Measurements from ENCODE around the gene TRIML2. TPM values are rescaled to one million over a fixed set of nuclear protein-coding genes. Genes with fewer than 3 reads are reported as not detected.

The TRIML2 gene, protein sequence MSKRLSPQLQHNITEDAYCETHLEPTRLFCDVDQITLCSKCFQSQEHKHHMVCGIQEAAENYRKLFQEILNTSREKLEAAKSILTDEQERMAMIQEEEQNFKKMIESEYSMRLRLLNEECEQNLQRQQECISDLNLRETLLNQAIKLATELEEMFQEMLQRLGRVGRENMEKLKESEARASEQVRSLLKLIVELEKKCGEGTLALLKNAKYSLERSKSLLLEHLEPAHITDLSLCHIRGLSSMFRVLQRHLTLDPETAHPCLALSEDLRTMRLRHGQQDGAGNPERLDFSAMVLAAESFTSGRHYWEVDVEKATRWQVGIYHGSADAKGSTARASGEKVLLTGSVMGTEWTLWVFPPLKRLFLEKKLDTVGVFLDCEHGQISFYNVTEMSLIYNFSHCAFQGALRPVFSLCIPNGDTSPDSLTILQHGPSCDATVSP
- not detected for total RNA-seq

DNA sequence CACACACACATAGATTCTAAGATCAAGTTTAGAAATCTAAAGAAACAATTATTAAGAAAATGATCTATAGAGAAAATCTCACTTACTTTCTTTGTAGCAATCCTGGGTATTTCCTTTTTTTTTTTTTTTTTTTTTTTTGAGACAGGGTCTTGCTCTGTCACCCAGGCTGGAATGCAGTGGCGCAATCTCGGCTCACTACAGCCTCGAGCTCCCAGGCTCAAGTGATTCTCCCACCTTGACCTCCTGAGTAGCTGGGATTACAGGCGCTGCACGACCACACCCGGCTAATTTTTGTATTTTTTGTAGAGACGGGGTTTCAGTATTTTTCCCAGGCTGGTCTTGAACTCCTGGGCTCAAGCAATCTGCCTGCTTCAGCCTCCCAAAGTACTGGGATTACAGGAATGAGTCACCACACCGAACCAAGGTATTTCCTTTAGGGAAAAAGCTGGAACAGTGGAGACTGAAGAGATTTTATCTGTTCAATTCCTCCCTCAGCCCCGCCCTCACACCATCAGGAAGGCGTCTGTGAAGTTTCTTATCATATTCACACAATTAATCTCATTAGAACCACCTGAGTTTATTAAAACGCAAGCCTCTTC is at the start of gene TRIML2:
TRIML2 (minus strand) TSS at position 447 of the 599 bp plus-strand sequence. CDS start 4,235 bp downstream, outside the sequence.
- TF ChIP-seq, protein P1, sequence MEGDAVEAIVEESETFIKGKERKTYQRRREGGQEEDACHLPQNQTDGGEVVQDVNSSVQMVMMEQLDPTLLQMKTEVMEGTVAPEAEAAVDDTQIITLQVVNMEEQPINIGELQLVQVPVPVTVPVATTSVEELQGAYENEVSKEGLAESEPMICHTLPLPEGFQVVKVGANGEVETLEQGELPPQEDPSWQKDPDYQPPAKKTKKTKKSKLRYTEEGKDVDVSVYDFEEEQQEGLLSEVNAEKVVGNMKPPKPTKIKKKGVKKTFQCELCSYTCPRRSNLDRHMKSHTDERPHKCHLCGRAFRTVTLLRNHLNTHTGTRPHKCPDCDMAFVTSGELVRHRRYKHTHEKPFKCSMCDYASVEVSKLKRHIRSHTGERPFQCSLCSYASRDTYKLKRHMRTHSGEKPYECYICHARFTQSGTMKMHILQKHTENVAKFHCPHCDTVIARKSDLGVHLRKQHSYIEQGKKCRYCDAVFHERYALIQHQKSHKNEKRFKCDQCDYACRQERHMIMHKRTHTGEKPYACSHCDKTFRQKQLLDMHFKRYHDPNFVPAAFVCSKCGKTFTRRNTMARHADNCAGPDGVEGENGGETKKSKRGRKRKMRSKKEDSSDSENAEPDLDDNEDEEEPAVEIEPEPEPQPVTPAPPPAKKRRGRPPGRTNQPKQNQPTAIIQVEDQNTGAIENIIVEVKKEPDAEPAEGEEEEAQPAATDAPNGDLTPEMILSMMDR (IDR thresholded peaks at IDR 0.05; ENCODE audit: low read depth), result no peak

DNA sequence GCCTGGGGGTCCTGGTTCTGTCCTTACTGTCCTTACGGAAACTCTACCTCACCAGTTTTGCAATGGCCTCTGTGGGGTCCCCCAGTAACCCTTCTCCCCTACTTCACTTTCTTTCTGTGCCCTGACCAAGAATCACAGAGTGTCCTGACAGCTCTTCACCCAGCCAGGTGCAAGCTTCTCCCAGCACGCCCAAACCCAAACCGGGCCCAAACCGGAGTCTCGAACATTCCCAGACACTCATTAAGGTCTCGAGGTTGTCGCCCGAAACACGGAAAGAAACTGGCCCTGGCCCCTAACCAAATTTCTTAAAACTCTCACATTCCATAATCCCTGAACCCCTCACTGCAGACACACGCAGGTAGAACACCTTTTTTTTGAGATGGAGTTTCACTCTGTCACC is 48.9 kb upstream of the TRIML2 start:
- TF ChIP-seq, protein P1 (IDR thresholded peaks at IDR 0.05; ENCODE audit: low read depth), result no peak

DNA sequence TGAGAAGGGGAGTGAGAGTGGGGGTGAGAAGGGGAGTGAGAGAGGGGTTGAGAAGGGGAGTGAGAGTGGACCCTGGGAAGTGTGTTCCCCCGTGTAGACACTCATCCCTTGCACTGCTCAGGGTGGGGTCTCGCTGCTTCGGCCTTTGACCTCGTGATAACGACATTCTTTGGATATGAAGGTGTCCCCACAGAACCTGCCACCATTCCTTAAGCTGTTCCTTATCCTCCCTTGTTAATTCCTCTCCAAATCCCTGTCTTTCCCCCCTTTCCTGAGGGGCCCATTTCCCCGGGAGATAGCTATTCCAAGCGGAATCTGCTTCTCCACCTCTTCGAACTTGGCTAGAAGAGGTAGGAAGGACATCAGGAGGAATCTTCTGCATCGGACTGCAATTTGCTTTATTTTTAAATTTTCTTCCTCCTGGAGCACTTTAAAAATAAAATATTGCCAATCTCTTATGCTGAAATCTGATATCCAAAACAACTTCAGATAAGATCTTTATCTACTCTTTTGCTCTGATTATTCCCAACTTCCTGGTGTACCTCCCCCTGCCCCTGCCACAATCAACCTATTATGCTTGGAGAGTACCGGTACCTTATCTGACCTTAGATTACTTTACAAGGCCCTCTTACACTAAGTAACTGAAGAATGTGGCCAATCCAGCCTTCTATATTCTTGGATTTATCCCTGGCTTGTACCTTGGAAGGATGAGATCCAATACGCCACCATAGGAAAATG is 45.4 kb upstream of the TRIML2 start:
- TF ChIP-seq, protein P1 (IDR thresholded peaks at IDR 0.05; ENCODE audit: low read depth), result no peak

DNA sequence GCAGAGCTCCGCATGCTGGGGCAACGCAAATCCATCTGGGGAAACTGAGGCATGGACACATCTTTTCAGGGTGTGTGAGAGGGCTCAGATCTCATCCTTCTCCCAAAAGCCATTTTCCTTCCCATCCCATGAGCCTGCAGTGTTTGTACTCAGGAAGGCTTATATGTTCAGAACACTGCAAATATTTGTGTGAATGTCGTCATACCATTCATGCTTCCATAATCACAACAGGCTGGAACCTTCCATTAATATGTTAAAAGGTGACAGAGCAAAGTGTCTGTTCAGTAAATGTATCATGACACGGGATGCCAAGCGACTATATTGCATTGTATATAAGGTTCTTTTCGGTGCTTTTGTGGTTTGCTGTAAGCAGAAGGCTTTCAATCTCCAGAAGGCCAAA is 38.4 kb upstream of the TRIML2 start:
- TF ChIP-seq, protein P1 (IDR thresholded peaks at IDR 0.05; ENCODE audit: low read depth), result no peak

DNA sequence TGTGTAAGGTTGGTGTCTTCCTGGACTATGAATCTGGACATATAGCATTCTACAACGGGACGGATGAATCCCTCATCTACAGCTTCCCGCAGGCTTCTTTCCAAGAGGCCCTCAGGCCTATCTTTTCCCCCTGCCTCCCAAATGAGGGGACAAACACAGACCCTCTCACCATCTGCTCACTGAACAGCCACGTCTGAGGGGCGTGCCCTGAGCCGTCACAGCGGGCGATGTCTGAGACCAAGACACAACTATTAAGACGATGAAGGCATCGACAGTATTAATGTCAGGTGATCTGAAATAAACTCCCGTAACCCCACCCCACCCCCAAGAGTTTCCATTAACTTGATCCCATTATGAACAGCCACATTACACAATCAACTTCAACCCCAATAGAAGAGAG is 37.8 kb upstream of the TRIML2 start:
- TF ChIP-seq, protein P1 (IDR thresholded peaks at IDR 0.05; ENCODE audit: low read depth), result no peak

DNA sequence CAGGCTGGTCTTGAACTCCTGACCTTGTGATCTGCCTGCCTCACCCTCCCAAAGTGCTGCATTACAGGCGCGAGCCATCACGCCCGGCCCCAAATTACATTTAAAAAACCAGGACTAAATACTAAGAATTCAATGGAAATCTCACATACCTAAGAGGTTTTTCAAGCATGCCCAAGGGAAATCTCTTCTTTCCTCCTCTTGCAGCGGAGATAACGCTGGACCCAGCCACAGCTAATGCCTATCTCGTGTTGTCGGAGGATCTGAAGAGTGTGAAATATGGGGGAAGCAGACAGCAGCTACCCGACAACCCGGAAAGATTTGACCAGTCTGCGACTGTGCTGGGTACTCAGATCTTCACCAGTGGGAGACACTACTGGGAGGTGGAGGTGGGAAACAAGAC is 37.2 kb upstream of the TRIML2 start:
- TF ChIP-seq, protein P1 (IDR thresholded peaks at IDR 0.05; ENCODE audit: low read depth), result no peak

DNA sequence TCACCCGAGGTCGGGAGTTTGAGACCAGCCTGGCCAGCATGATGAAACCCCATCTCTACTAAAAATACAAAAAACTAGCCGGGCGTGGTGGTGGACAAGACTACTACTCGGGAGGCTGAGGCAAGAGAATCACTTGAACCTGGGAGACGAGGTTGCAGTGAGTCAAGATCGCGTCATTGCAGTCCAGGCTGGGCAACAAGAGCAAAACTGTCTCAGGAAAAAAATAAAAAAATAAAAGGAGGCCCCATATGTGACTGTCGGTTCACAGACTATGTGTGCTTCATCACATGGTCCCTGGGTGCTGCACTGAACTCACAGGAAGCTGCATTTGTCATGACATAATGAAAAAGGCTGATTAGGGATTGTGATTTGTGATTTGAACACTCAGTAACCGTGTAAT is 36.2 kb upstream of the TRIML2 start:
- TF ChIP-seq, protein P1 (IDR thresholded peaks at IDR 0.05; ENCODE audit: low read depth), result no peak
